ENCODE results near the gene KCNE4.

DNA sequence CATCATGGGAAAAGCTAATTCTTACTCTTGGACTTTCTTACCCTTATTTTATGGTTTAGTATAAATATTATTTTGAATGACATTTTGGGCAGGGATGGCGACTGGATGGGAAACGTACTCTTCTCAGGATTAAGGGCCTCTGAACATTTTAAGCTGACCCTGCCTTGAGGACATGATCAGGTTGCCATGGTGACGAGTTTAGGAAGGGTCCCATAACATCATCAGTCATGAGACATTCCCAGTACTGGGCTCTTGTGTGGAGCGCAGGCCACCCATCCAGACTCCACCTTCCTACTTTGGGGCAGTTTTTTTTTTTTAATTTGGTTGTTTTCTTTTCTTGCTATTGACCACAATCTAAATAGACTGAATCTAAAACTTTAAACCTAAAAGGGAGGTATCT is 40.7 kb downstream of the KCNE4 start:
- TF ChIP-seq, protein P1, sequence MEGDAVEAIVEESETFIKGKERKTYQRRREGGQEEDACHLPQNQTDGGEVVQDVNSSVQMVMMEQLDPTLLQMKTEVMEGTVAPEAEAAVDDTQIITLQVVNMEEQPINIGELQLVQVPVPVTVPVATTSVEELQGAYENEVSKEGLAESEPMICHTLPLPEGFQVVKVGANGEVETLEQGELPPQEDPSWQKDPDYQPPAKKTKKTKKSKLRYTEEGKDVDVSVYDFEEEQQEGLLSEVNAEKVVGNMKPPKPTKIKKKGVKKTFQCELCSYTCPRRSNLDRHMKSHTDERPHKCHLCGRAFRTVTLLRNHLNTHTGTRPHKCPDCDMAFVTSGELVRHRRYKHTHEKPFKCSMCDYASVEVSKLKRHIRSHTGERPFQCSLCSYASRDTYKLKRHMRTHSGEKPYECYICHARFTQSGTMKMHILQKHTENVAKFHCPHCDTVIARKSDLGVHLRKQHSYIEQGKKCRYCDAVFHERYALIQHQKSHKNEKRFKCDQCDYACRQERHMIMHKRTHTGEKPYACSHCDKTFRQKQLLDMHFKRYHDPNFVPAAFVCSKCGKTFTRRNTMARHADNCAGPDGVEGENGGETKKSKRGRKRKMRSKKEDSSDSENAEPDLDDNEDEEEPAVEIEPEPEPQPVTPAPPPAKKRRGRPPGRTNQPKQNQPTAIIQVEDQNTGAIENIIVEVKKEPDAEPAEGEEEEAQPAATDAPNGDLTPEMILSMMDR (IDR thresholded peaks at IDR 0.05; ENCODE audit: low read depth, low read length, missing input control), result no peak
- TF ChIP-seq, protein P2, sequence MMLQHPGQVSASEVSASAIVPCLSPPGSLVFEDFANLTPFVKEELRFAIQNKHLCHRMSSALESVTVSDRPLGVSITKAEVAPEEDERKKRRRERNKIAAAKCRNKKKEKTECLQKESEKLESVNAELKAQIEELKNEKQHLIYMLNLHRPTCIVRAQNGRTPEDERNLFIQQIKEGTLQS (IDR thresholded peaks at IDR 0.05), result no peak
- TF ChIP-seq TAF1 (conservative IDR thresholded peaks at IDR 0.05) (no peak), FOXA1 (IDR thresholded peaks at IDR 0.05) (no peak), RAD21 (IDR thresholded peaks at IDR 0.05) (no peak), EGR1 (IDR thresholded peaks at IDR 0.05; ENCODE audit: low read depth in 2 of 2) (no peak), GABPA (IDR thresholded peaks at IDR 0.05 in 1 of 2, conservative IDR thresholded peaks at IDR 0.05 in 1 of 2) (no peak)
- TF ChIP-seq, protein P3, sequence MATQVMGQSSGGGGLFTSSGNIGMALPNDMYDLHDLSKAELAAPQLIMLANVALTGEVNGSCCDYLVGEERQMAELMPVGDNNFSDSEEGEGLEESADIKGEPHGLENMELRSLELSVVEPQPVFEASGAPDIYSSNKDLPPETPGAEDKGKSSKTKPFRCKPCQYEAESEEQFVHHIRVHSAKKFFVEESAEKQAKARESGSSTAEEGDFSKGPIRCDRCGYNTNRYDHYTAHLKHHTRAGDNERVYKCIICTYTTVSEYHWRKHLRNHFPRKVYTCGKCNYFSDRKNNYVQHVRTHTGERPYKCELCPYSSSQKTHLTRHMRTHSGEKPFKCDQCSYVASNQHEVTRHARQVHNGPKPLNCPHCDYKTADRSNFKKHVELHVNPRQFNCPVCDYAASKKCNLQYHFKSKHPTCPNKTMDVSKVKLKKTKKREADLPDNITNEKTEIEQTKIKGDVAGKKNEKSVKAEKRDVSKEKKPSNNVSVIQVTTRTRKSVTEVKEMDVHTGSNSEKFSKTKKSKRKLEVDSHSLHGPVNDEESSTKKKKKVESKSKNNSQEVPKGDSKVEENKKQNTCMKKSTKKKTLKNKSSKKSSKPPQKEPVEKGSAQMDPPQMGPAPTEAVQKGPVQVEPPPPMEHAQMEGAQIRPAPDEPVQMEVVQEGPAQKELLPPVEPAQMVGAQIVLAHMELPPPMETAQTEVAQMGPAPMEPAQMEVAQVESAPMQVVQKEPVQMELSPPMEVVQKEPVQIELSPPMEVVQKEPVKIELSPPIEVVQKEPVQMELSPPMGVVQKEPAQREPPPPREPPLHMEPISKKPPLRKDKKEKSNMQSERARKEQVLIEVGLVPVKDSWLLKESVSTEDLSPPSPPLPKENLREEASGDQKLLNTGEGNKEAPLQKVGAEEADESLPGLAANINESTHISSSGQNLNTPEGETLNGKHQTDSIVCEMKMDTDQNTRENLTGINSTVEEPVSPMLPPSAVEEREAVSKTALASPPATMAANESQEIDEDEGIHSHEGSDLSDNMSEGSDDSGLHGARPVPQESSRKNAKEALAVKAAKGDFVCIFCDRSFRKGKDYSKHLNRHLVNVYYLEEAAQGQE (IDR thresholded peaks at IDR 0.05), result no peak
- TF ChIP-seq, protein P4, sequence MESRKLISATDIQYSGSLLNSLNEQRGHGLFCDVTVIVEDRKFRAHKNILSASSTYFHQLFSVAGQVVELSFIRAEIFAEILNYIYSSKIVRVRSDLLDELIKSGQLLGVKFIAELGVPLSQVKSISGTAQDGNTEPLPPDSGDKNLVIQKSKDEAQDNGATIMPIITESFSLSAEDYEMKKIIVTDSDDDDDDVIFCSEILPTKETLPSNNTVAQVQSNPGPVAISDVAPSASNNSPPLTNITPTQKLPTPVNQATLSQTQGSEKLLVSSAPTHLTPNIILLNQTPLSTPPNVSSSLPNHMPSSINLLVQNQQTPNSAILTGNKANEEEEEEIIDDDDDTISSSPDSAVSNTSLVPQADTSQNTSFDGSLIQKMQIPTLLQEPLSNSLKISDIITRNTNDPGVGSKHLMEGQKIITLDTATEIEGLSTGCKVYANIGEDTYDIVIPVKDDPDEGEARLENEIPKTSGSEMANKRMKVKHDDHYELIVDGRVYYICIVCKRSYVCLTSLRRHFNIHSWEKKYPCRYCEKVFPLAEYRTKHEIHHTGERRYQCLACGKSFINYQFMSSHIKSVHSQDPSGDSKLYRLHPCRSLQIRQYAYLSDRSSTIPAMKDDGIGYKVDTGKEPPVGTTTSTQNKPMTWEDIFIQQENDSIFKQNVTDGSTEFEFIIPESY (IDR thresholded peaks at IDR 0.05), result no peak

Data from liver (tissue), 3 donors.